HCT116 (cell line): ENCODE data around the gene DENND5B. TPM values are rescaled to one million over a fixed set of nuclear protein-coding genes. Genes with fewer than 3 reads are reported as not detected.

Experiments used
- ATAC-seq: fragments of 200-7000 bp; cut with Tn5 transposase; 2 replicates; pipeline ENCODE4 v1.9.1; 2020; ENCODE audit warnings: mild to moderate bottlenecking, moderate library complexity
- BruUV-seq: library from RNA; stranded (reverse); fragments of 400-500 nt; replicated peaks from 2 replicates; lab custom pipeline; 2021; lab: Mats Ljungman, UMichigan
- CTCF ChIA-PET: fragments of 300-600 bp; sonication (Branson Sonifier 250); formaldehyde crosslinking; loops from one replicate; lab custom pipeline; 2021; ENCODE audit warnings: antibody characterized with exemption; lab: Charles Lee
- POLR2A ChIA-PET: fragments of 300-600, 350-600 bp; sonication (Branson Sonifier 250); formaldehyde crosslinking; loops from one replicate; lab custom pipeline; 2021; ENCODE audit warnings: antibody characterized with exemption; lab: Charles Lee
- RAD21 ChIA-PET, 2 experiments: fragments of 300-600 bp; sonication (Branson Sonifier 250); formaldehyde crosslinking; loops; one replicate each; lab custom pipeline; 2023; ENCODE audit warnings: low total read pairs in 2 of 2; ENCODE audit not compliant: uncharacterized antibody in 2 of 2, unreplicated experiment in 2 of 2, low non-redundant PET in 1 of 2; lab: Charles Lee
- DNase-seq: peaks from one replicate; pipeline ENCODE4 v3.0.0-alpha.2; 2010; ENCODE audit warnings: low read depth, low spot score
- H2AFZ ChIP-seq: fragments of 200-600 bp; shearing (Covaris generic), sonication (generic); 2 replicates; pipeline ENCODE4 v1.6.1; 2017; ENCODE audit warnings: low read depth, mixed run types, mixed read lengths, antibody characterized with exemption, low read length; ENCODE audit not compliant: poor library complexity, severe bottlenecking
- H3K27ac ChIP-seq: 2 replicates; pipeline ENCODE4 v1.5.1; 2012; ENCODE audit warnings: low read depth, low read length
- H3K27me3 ChIP-seq: fragments of 200-600 bp; sonication (generic); 2 replicates; pipeline ENCODE4 v1.6.1; 2016; ENCODE audit warnings: mixed run types, low read length, mixed read lengths; ENCODE audit not compliant: insufficient read depth
- H3K36me3 ChIP-seq, 2 experiments: fragments of 200-500 bp in 1 of 2; fragments of 200-600 bp in 1 of 2; sonication (Bioruptor generic) in 1 of 2; sonication (generic) in 1 of 2; 2 replicates each; pipeline versions ENCODE4 v1.5.1 to v1.6.1; 2014 to 2016; ENCODE audit warnings: low read length in 2 of 2, inconsistent platforms in 1 of 2, mixed read lengths in 1 of 2, mixed run types in 1 of 2; ENCODE audit not compliant: insufficient read depth in 2 of 2, control insufficient read depth in 1 of 2
- H3K4me1 ChIP-seq, 2 experiments: fragments of 200-600 bp in 1 of 2; sonication (generic) in 1 of 2; 2 replicates each; pipeline versions ENCODE4 v1.5.1 to v1.6.1; 2012 to 2017; ENCODE audit warnings: low read length in 2 of 2, inconsistent platforms in 1 of 2, mild to moderate bottlenecking in 1 of 2, mixed read lengths in 1 of 2, mixed run types in 1 of 2, moderate library complexity in 1 of 2; ENCODE audit not compliant: insufficient read depth in 2 of 2, control insufficient read depth in 1 of 2
- H3K4me2 ChIP-seq: fragments of 200-600 bp; sonication (generic); 2 replicates; pipeline ENCODE4 v1.6.1; 2017; ENCODE audit warnings: mixed run types, low read length, mixed read lengths
- H3K4me3 ChIP-seq, 2 experiments: fragments of 200-600 bp in 1 of 2; sonication (generic) in 1 of 2; replicated peaks in 1 of 2; 2 replicates each; pipeline ENCODE4 v1.5.1; 2011 to 2016; ENCODE audit warnings: low read length in 2 of 2, control low read depth in 1 of 2, low read depth in 1 of 2, mild to moderate bottlenecking in 1 of 2, mixed read lengths in 1 of 2, mixed run types in 1 of 2
- H3K79me2 ChIP-seq: fragments of 200-600 bp; sonication (generic); 2 replicates; pipeline ENCODE4 v1.6.1; 2017; ENCODE audit warnings: mild to moderate bottlenecking, mixed run types, low read length, moderate library complexity, mixed read lengths; ENCODE audit not compliant: insufficient read depth
- H3K9ac ChIP-seq: fragments of 200-600 bp; sonication (generic); 2 replicates; pipeline ENCODE4 v1.6.1; 2016; ENCODE audit warnings: low read length, mixed read lengths
- H3K9me2 ChIP-seq: fragments of 200-600 bp; sonication (generic), shearing (Covaris generic); 2 replicates; pipeline ENCODE4 v1.6.1; 2017; ENCODE audit warnings: mixed run types, mild to moderate bottlenecking, moderate library complexity; ENCODE audit not compliant: insufficient read depth
- H3K9me3 ChIP-seq, 2 experiments: fragments of 200-500 bp in 1 of 2; fragments of 200-600 bp in 1 of 2; sonication (Bioruptor generic) in 1 of 2; sonication (generic) in 1 of 2; 2 replicates each; pipeline ENCODE4 v1.6.1; 2014 to 2017; ENCODE audit warnings: low read length in 2 of 2, mixed read lengths in 2 of 2, inconsistent platforms in 1 of 2, low read depth in 1 of 2, mild to moderate bottlenecking in 1 of 2, mixed run types in 1 of 2, moderate library complexity in 1 of 2; ENCODE audit not compliant: control insufficient read depth in 1 of 2, insufficient read depth in 1 of 2
- H4K20me1 ChIP-seq: fragments of 200-600 bp; sonication (generic), shearing (Covaris generic); 2 replicates; pipeline ENCODE4 v1.6.1; 2017; ENCODE audit warnings: mixed run types, mild to moderate bottlenecking, moderate library complexity; ENCODE audit not compliant: insufficient read depth
- CEBPB ChIP-seq: IDR thresholded peaks from 2 replicates; pipeline ENCODE4 v1.6.1; 2012; ENCODE audit warnings: low read depth
- ELF1 ChIP-seq: IDR thresholded peaks from 2 replicates; pipeline ENCODE4 v1.6.1; 2012; ENCODE audit warnings: low read depth, borderline replicate concordance
- EZH2 ChIP-seq: fragments of 200-600 bp; sonication (generic); IDR thresholded peaks from 2 replicates; pipeline ENCODE4 v1.6.1; 2017; ENCODE audit warnings: antibody characterized with exemption, mixed run types
- EZH2phosphoT487 ChIP-seq: fragments of 200-600 bp; IDR thresholded peaks from 2 replicates; pipeline ENCODE4 v1.6.1; 2018; ENCODE audit warnings: antibody characterized with exemption, borderline replicate concordance
- POLR2A ChIP-seq: IDR thresholded peaks from 2 replicates; pipeline ENCODE4 v1.7.0; 2011; ENCODE audit warnings: borderline replicate concordance; ENCODE audit not compliant: insufficient read depth, insufficient read length; ENCODE audit errors: extremely low read depth
- POLR2AphosphoS5 ChIP-seq: IDR thresholded peaks from 2 replicates; pipeline ENCODE4 v1.6.1; 2011; ENCODE audit warnings: mild to moderate bottlenecking, low read depth, low read length, moderate library complexity
- RAD21 ChIP-seq: IDR thresholded peaks from 2 replicates; pipeline ENCODE4 v1.6.1; 2012; ENCODE audit warnings: low read depth, mild to moderate bottlenecking
- SIN3A ChIP-seq: IDR thresholded peaks from 2 replicates; pipeline ENCODE4 v1.6.1; 2012; ENCODE audit warnings: low read depth
- SP1 ChIP-seq: IDR thresholded peaks from 2 replicates; pipeline ENCODE4 v1.6.1; 2012; ENCODE audit warnings: low read depth
- SRF ChIP-seq: IDR thresholded peaks from 2 replicates; pipeline ENCODE4 v1.6.1; 2012; ENCODE audit warnings: low read depth
- TCF7L2 ChIP-seq: IDR thresholded peaks from 2 replicates; pipeline ENCODE4 v1.7.0; 2011; ENCODE audit warnings: borderline replicate concordance, inconsistent platforms; ENCODE audit not compliant: insufficient read depth, insufficient read length; ENCODE audit errors: extremely low read depth
- ZFX ChIP-seq: fragments of 450-650 bp; IDR thresholded peaks from 2 replicates; pipeline ENCODE4 v1.6.1; 2017
- ZNF274 ChIP-seq: fragments of 200-500 bp; sonication (Bioruptor generic); IDR thresholded peaks from 2 replicates; pipeline ENCODE4 v1.6.1; 2014; ENCODE audit warnings: mild to moderate bottlenecking, low read depth, low read length, inconsistent platforms
- intact Hi-C: fragments of 100-400 bp; cut with micrococcal nuclease; formaldehyde crosslinking; loops from 2 replicates; pipeline ENCODE4 v1.10.0; 2022
- total RNA-seq: library from RNA; stranded (reverse); gene quantifications from one replicate; pipeline ENCODE4 v1.2.1, GENCODE V29; 2021; ENCODE audit not compliant: unreplicated experiment
- TF ChIP-seq, protein P1 (sequence below): IDR thresholded peaks from 2 replicates; pipeline ENCODE4 v1.6.1; 2012
- TF ChIP-seq, protein P2 (sequence below): IDR thresholded peaks from 2 replicates; pipeline ENCODE4 v1.6.1; 2012

The DENND5B gene
- total RNA-seq, 1 experiment from 2014 or later, result 19.2 TPM

DNA sequence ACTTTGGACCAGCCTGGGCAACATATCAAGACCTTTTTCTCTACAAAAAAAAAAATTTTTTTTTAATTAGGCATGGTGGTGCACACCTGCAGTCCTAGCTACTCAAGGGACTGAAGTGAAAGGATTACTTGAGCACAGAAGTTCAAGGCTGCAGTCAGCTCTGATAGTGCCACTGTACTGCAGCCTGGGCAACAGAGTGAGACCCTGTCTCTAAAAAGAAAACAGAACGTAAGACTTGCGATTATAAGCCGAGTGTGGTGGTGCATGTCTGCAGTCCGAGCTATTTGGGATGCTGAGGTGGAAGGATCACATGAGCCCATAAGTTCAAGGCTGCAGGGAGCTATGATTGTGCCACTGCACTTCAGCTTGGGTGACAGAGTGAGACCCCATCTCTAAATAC is 76.0 kb downstream of the DENND5B start:
- no peaks in the 10 kb centered on the region for H3K9me2 ChIP-seq
- H3K79me2 ChIP-seq, result peaks cover 19% of the 10 kb centered on the region
- H4K20me1 ChIP-seq, result no peaks in the 10 kb centered on the region
- no peak overlapping the region for H3K27ac ChIP-seq
- H3K27me3 ChIP-seq, result no peaks in the 10 kb centered on the region
- ChIA-PET POLR2A (no interaction called here), CTCF (no interaction called here), RAD21 (no interaction called here)
- intact Hi-C loops, result no loop called here
- H3K9ac ChIP-seq, result no peak overlapping the region
- no peaks in the 10 kb centered on the region for H3K9me3 ChIP-seq
- no peak overlapping the region for H3K4me3 ChIP-seq
- H3K36me3 ChIP-seq, result no peaks in the 10 kb centered on the region
- DNase-seq, result no peak
- H3K4me1 ChIP-seq, result peaks cover 29 to 36% of the 10 kb centered on the region in 2 experiments
- no peak for TF ChIP-seq EZH2
- no peak for TF ChIP-seq ZFX
- TF ChIP-seq EZH2phosphoT487, result no peak
- no peak for TF ChIP-seq RAD21
- TF ChIP-seq POLR2AphosphoS5, result no peak
- no peak for TF ChIP-seq TCF7L2
- TF ChIP-seq ELF1, result no peak
- TF ChIP-seq, protein P1, sequence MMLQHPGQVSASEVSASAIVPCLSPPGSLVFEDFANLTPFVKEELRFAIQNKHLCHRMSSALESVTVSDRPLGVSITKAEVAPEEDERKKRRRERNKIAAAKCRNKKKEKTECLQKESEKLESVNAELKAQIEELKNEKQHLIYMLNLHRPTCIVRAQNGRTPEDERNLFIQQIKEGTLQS, result no peak
- TF ChIP-seq SIN3A, result no peak
- TF ChIP-seq POLR2A, result no peak
- no peak for TF ChIP-seq CEBPB
- TF ChIP-seq SP1, result no peak
- TF ChIP-seq ZNF274, result no peak
- no peak overlapping the region for H3K4me2 ChIP-seq
- BruUV-seq, result no TSS peak
- ATAC-seq, result no peak
- no peak overlapping the region for H2AFZ ChIP-seq

DNA sequence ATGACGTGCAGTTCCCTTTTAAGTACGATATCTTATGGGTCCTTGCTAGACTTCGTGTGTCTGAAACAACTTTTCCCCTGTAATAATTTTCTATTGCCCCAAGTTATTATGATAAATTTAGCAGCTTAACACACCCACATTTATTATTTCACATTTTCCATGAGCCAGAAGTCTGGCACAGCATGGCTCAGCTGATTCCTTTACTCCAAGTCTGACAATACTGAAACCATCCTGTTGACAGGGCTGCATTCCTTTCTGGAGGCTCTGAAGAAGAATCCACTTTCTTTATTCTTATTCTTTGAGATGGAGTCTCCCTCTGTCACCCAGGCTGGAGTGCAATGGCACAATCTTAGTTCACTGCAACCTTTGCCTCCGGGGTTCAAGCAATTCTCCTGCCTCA is 80.9 kb downstream of the DENND5B start:
- no peak overlapping the region for H2AFZ ChIP-seq
- RAD21 ChIA-PET, result no interaction called here

More for the DNA sequence above, 80.9 kb downstream of the DENND5B start:
- no peaks in the 10 kb centered on the region for H3K9me2 ChIP-seq
- ChIA-PET POLR2A (no interaction called here), CTCF (no interaction called here)
- no peak for TF ChIP-seq POLR2AphosphoS5
- TF ChIP-seq, protein P2, sequence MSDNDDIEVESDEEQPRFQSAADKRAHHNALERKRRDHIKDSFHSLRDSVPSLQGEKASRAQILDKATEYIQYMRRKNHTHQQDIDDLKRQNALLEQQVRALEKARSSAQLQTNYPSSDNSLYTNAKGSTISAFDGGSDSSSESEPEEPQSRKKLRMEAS, result no peak
- no peak for TF ChIP-seq SRF
- TF ChIP-seq EZH2phosphoT487, result no peak
- TF ChIP-seq CEBPB, result no peak
- TF ChIP-seq EZH2, result no peak
- H3K27me3 ChIP-seq, result no peaks in the 10 kb centered on the region
- no peaks in the 10 kb centered on the region for H3K36me3 ChIP-seq
- H4K20me1 ChIP-seq, result no peaks in the 10 kb centered on the region
- peaks cover 0 to 5% of the 10 kb centered on the region in 2 experiments; a peak in 1 of 4 replicates for H3K9me3 ChIP-seq
- H3K9ac ChIP-seq, result no peak overlapping the region
- intact Hi-C loops, result no loop called here
- peaks cover 16 to 25% of the 10 kb centered on the region in 2 experiments for H3K4me1 ChIP-seq
- no peak for ATAC-seq
- H3K4me2 ChIP-seq, result no peak overlapping the region
- no peak overlapping the region for H3K4me3 ChIP-seq
- H3K79me2 ChIP-seq, result peaks cover 18% of the 10 kb centered on the region; the same call in 1 of the 2 replicates
- BruUV-seq, result no TSS peak
- no peak for DNase-seq
- H3K27ac ChIP-seq, result no peak overlapping the region
